ENCODE results near the gene CDH16. TPM values are rescaled to one million over a fixed set of nuclear protein-coding genes. Genes with fewer than 3 reads are reported as not detected.
A peak's percentile ranks its signal among the peaks of the same experiment; 100 is the strongest.

CDH16 gene
- total and polyA plus RNA-seq, 2 experiments from 2014 or later, result not detected

- TF ChIP-seq EZH2 (IDR thresholded peaks at IDR 0.05; ENCODE audit: low read depth, unreplicated experiment) (no peak), ZNF114 (CRISPR knock-in tag; IDR thresholded peaks at IDR 0.05) (no peak), ETS1 (IDR thresholded peaks at IDR 0.05) (no peak), REST (IDR thresholded peaks at IDR 0.05; ENCODE audit: unreplicated experiment) (no peak)
These were observed 43.2 kb upstream of the CDH16 start (continued) for GRCh38 chr16:66961914-66962313.

GRCh38 chr16:66961065-66961744, 42.5 kb upstream of the CDH16 start, which contains the start of gene CES3:
Gene CES3 (plus strand): TSS chr16:66961266. CDS start chr16:66961308, 42 bp downstream.
- no peaks in the 10 kb centered on the region; the same call in 1 of the 2 replicates for H4K20me1 ChIP-seq (replicated peaks; ENCODE audit: insufficient read depth)
- H3K4me1 Mint-ChIP-seq, result peaks cover 10% of the 10 kb centered on the region
- H3K27ac Mint-ChIP-seq, result no peak within 1 kb of the TSS
- DNase-seq (ENCODE audit: low spot score), result peak; percentile 95
- H3K9me2 ChIP-seq (ENCODE audit: insufficient read depth), result no peaks in the 10 kb centered on the region
- peaks cover 8% of the 10 kb centered on the region for H3K27me3 Mint-ChIP-seq (ENCODE audit: insufficient read depth, low read depth, poor library complexity)
- peak within 1 kb of the TSS; percentile 96 for H2AFZ ChIP-seq
- H3K9me3 Mint-ChIP-seq, result peaks cover 4% of the 10 kb centered on the region; the same call in 2 of the 3 replicates
- H3K27me3 ChIP-seq (ENCODE audit: insufficient read depth), result no peaks in the 10 kb centered on the region
- H3K4me1 ChIP-seq (ENCODE audit: insufficient read depth), result no peaks in the 10 kb centered on the region
- TF ChIP-seq EZH2phosphoT487 (IDR thresholded peaks at IDR 0.05; ENCODE audit: unreplicated experiment) (no peak), POLR2AphosphoS5 (IDR thresholded peaks at IDR 0.05; ENCODE audit: low read depth) (0 out of 2 replicates have a peak, but pooled peaks have one; percentile 36), CTCF (conservative IDR thresholded peaks at IDR 0.05; ENCODE audit: low read depth in 2 of 2) (peak; percentile 93 to 97), ZNF331 (CRISPR knock-in tag; IDR thresholded peaks at IDR 0.05; ENCODE audit: low read depth) (no peak), EZH2 (IDR thresholded peaks at IDR 0.05; ENCODE audit: low read depth, unreplicated experiment) (no peak)
- ATAC-seq, result peak; percentile 100
- no peaks in the 10 kb centered on the region for H3K79me2 ChIP-seq (replicated peaks; ENCODE audit: insufficient read depth)
- H3K27ac ChIP-seq (ENCODE audit: low read depth), result no peak within 1 kb of the TSS
- H3K4me2 ChIP-seq, result peak within 1 kb of the TSS; percentile 64
- H3F3A ChIP-seq (replicated peaks; ENCODE audit: low read depth), result no peaks in the 10 kb centered on the region
- H3K4me3 Mint-ChIP-seq, result peak within 1 kb of the TSS; percentile 81
- no peaks in the 10 kb centered on the region for H3K36me3 ChIP-seq (ENCODE audit: insufficient read depth)
- no peak within 1 kb of the TSS for H3K4me3 ChIP-seq
- H3K36me3 Mint-ChIP-seq (ENCODE audit: low read depth), result no peaks in the 10 kb centered on the region

All from GM23338 (cell line).